GM12874 (cell line): ENCODE data around the gene ZCCHC12.

Source experiments
- TF ChIP-seq, protein P1 (sequence below): IDR thresholded peaks from 2 replicates; pipeline ENCODE4 v1.5.1; 2011; ENCODE audit warnings: low read depth, mild to moderate bottlenecking, control low read depth, low read length, moderate library complexity; ENCODE audit not compliant: insufficient read depth

The ZCCHC12 gene

DNA sequence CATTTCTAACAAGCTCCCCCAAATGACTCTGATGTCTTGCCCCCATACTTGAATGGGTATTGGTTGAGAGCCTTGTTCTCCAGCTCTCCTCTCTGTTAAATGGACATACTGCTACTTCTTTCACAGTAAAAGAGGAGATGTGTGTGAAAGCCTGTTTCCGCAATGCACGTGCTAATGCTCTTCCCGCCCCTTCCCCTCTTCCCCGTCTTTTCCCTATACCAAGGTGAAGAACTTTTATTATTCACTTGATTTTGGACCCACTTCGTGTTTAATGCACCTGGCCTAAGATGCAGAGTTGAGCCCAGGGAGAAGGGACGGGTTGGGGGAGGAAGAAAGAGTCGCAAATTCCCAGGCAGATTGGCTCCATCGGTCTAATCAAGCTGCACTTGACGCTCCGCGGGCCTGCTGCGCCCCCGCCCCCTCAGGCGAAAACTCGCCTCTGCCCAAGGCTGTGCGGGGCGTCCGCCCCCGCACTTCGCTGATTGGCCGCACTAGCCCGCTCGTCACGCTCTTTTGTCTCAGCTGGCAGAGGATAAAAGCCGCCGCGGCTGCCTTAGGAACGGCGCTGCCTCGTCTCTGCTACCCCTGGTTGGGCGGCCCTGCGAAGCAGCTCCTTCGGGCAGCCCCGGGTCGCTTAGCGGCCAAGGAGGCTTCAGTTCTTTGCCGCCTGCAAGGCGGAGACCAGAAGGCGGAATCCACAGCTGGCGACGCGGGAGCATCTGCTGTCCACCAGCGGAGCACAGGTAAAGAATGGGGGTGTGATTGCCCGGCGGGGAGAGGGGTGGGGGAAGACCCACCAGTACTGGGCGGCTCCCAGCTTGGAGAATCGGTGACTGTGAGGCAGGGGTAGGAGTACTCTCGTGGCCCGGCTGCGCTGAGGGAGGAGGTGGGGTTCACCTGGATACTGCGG, at the start of gene ZCCHC12:
Gene ZCCHC12 (plus strand): TSS at position 562 of the 910 bp plus-strand sequence. CDS start 1,421 bp downstream, outside the sequence.
- TF ChIP-seq, protein P1, sequence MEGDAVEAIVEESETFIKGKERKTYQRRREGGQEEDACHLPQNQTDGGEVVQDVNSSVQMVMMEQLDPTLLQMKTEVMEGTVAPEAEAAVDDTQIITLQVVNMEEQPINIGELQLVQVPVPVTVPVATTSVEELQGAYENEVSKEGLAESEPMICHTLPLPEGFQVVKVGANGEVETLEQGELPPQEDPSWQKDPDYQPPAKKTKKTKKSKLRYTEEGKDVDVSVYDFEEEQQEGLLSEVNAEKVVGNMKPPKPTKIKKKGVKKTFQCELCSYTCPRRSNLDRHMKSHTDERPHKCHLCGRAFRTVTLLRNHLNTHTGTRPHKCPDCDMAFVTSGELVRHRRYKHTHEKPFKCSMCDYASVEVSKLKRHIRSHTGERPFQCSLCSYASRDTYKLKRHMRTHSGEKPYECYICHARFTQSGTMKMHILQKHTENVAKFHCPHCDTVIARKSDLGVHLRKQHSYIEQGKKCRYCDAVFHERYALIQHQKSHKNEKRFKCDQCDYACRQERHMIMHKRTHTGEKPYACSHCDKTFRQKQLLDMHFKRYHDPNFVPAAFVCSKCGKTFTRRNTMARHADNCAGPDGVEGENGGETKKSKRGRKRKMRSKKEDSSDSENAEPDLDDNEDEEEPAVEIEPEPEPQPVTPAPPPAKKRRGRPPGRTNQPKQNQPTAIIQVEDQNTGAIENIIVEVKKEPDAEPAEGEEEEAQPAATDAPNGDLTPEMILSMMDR = no peak

DNA sequence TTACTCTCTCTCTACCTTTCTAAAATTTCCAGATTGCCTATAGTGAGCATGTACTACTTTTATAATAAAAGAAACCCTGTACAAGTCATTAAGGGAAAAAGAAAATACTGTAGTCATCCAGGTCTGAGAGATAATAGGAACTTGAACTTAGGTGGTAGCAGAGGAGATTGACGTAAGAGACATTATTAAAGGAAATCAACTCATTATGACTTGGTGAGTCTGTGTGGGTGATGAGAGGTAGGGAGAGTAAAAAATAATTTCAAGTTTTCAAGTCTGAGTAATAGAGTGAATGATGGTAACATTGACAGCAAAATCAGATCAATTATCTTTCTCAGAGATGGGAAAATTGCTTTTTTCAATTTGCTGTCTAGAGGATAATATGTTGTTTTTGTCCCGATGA, 44.0 kb upstream of the ZCCHC12 start:
- TF ChIP-seq, protein P1 = no peak

DNA sequence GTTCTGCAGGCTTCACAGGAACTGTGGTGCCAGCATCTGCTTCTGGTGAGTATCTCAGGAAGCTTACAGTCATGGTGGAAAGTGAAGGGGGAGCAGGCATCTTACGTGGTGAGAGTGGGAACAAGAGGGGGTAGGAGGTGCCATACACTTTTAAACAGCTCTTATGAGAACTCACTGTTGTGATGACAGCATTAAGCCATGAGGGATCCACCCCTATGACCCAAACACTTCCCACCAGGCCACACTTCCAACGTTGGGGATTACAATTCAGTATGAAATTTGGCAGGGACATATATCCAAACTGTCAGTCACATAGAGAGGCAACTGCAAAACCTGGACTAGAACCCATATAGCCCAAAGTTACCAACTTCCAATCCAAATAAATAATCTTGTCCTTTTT, 43.1 kb upstream of the ZCCHC12 start:
- TF ChIP-seq, protein P1 = no peak

DNA sequence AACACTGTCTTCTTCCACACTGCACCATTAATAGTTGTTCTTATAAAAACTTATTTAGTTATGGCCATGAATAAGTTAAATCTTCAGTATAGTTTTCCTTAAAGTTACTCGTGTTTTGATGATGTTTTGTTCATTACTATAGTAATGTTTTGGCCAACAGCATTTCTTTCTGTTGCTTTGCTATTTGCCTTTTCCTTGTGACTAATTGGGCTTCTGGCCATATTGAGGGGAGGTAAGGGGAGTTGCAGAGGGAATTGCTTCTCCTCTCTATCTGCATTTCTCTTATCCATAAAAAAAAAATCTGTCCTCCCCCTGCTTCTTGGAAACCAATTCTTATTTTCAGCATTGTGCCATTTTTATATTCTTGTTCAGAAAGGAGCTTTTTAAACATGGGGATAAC, 42.7 kb upstream of the ZCCHC12 start:
- TF ChIP-seq, protein P1 = no peak

DNA sequence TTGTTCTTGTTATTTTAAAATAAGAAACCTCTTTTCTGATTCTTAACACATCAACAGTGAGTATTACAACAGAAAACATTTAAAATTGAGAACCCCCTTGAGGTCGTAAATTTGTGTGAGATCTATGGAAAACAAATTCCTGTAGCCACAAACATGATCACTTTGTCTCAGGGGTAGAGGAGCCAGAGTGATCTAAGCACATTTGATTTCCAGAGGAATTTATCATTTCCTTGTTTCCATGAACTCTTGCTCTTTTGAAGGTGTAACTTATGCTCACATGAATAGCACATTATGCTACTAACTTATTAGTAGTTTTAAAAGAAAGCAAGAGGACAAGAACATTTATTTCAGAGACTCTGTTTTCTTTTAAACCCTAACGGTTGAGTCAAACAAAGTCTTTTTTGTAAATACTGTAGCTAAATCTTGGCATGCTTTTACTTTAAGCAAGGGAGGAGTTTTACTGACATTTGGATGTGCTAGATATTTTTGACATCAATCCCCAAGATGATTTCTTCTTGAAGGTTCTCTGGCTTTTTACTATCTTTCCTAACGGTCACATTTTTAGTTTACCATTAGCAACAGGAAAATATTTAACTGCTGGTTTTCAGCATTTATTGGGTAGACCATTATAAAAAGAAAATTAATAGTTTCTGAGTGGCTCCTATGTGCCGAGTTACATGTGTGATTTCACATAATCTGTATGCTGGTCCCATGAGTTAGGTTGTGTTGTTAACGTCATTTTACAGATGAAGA, 27.9 kb upstream of the ZCCHC12 start:
- TF ChIP-seq, protein P1 = no peak

DNA sequence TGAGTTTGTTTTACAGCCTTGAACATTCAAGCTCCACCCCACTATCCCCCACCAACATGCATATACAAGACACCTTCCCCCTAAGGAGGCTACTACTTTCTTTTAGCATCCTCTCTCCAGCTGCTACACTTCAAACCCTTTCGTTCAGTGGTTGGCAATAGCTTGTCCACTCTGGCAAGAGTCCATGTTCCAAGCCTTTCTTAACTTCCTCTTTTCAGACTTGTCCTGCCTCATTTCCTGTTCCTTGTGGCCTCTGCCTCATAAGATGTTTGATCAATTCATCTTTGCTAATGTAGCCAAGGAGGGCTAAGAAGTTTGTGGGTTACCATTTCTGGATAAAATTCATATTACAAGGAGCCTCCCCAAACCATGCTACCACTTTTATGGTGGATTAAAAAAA, 20.8 kb upstream of the ZCCHC12 start:
- TF ChIP-seq, protein P1 = no peak
